ENCODE results near the gene PROM2.

DNA sequence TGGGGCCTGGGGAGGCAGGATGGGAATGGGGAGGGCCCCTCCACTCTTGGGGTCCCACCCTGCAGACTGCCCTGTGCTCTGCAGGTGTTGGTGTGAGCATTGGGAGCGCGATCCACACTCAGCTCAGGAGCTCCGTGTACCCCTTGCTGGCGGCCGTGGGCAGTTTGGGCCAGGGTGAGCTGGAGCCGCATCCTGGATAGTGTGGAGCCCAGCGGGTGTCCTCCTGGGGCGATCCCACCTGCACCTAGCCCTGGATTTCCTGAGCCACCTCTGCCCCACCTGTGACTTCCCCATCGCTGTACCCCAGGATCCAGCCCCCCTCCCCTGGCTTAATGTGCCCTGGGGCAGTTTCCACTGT is 2.6 kb downstream of the PROM2 start:
- TF ChIP-seq CTCF (conservative IDR thresholded peaks at IDR 0.05; ENCODE audit: low read depth in 2 of 2), result no peak
- no peak for TF ChIP-seq POLR2AphosphoS5 (IDR thresholded peaks at IDR 0.05; ENCODE audit: low read depth)
- no peak for TF ChIP-seq EZH2 (IDR thresholded peaks at IDR 0.05; ENCODE audit: low read depth, unreplicated experiment)
- no peak for TF ChIP-seq ZNF114 (CRISPR knock-in tag; IDR thresholded peaks at IDR 0.05)
- TF ChIP-seq NANOG (IDR thresholded peaks at IDR 0.05; ENCODE audit: borderline replicate concordance), result no peak
- TF ChIP-seq, protein P1, sequence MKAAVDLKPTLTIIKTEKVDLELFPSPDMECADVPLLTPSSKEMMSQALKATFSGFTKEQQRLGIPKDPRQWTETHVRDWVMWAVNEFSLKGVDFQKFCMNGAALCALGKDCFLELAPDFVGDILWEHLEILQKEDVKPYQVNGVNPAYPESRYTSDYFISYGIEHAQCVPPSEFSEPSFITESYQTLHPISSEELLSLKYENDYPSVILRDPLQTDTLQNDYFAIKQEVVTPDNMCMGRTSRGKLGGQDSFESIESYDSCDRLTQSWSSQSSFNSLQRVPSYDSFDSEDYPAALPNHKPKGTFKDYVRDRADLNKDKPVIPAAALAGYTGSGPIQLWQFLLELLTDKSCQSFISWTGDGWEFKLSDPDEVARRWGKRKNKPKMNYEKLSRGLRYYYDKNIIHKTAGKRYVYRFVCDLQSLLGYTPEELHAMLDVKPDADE (IDR thresholded peaks at IDR 0.05), result no peak
- no peak for TF ChIP-seq REST (IDR thresholded peaks at IDR 0.05; ENCODE audit: unreplicated experiment)
- no peak for TF ChIP-seq JUNB (IDR thresholded peaks at IDR 0.05; ENCODE audit: unreplicated experiment)
- TF ChIP-seq ZNF331 (CRISPR knock-in tag; IDR thresholded peaks at IDR 0.05; ENCODE audit: low read depth), result no peak

Measured in GM23338 (cell line).